ENCODE data around the gene CD22.
"Not testable (repeated sequence)": the region's sequence is repeated elsewhere in the genome, so short reads cannot be mapped to it uniquely, and the experiment has no call there.

The CD22 gene

DNA sequence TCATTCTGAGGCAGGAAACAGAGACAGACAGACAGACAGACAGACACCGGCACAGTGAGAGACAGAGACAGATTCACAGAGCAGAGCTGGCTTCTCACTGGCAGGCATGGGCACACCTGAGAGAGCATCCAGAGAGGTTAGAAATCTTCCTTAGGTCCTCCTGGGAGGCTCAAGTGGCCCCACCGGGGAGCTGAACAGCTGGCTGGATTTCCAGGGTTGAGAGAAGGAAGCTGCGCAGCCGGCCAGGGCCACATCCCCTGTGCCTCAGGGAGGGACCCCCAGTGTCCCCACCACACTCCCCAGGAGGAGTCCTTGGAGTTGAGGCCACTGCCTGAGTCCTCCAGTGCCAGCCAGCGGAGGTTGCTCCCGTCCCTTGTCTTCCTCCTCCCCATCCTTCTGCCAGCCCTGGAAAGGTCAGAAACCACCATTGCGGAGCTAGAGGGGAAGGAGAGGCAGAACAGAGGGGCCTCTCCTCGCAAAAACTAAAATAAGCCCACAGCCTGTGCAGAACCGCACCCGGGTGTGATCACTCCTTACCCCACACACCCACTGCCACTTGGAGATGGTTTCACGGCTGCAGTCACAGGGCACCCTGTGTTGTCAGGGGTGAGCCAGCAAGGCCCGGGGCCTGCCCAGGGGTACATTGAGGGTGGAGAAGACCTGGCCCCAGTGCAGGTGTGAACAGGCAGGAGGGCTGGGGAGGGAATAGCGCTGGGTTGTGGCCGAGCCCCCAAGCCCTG, 33.4 kb downstream of the CD22 start:
- no peak for DNase-seq

DNA sequence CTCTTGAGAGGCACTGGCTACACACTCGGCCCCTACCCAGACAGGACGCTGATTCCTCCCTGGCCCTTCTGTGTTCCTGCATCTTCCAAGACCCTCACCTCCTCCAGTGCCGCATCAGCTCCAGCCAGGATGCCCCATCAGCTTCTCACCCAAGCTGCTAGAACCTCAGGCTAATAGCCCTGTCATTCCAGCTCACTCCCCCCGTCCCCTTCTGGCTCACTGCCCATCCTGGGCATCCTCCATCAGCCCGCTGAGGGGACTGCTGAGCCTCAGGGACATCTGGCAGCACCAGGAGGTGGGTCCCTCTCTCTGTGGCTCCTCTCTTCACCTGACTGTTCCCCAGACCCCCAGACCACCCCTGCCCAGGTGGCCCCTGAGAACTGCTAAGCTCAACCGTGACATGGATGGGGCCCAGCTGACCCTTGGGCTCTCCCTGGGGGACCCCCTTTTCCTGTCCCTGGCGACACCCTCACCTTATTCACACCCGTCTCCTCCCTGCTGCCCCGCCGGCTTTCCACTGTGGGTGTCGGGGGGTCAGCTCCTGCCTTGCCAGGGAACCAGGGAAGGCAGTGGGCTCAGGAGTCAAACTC, 34.1 kb downstream of the CD22 start:
- DNase-seq, result no peak

DNA sequence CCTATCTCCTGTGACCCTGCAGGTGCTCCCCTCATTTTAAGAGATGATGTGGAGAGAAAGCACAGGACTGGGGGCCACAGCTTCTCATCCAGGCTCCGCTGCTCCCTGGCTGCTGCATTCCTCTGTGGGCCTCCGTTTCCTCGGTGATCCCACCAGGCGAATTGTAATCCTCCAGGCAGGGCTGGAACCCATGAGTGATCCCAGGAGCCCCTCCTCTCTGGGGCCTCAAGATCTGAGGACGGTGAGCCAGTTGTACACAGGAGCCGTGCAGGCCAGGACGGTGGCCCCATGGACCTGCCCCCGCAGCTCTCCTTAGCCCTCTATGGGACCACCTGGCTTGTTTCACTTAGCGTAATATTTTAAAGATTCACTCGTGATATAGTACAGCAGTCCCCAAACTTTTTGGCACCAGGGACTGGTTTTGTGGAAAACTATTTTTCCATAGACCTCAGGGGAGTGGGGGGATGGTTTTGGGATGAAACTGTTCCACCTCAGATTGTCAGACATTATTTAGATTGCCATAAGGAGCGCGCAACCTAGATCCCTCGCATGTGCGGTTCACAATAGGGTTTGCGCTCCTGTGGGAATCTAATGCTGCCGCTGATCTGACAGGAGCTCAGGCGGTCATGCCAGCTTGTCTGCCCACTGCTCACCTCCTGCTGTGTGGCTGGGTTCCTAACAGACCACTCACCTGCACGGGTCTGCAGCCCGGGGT, 34.9 kb downstream of the CD22 start:
- no peak for DNase-seq

DNA sequence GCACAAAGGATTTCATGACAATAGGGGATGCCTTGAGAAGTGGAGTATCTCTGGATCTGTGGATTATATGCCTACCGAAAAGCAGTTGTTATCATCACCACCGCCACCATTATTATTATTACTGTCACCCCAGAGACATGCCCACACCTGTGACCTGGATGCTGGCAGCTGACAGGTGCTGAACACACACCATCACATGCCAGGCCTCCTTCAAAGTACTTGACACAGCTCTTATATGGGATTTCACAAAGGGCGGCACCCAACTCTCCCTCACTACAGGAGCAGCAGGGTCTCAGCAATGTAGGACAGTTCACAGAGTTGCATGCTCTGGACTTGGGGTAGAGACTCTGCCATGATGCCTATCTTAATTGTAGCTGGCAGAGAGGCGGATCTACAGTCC, 36.3 kb downstream of the CD22 start:
- no peak for DNase-seq

DNA sequence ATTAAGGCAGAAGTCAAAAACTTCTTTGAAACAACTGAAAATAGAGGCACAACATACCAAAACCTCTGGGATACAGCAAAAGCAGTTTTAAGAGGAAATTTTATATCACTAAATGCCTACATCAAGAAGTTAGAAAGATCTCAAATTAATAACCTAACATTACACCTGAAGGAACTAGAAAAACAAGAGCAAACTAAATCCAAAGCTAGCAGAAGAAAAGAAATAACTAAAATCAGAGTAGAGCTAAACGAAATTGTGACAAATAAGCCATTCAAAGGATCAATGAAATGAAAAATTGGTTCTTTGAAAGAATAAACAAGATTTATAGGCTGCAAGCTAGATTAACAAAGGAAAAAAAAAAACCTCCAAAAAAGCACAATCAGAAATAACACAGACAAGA, 39.4 kb downstream of the CD22 start:
- DNase-seq, result no peak

DNA sequence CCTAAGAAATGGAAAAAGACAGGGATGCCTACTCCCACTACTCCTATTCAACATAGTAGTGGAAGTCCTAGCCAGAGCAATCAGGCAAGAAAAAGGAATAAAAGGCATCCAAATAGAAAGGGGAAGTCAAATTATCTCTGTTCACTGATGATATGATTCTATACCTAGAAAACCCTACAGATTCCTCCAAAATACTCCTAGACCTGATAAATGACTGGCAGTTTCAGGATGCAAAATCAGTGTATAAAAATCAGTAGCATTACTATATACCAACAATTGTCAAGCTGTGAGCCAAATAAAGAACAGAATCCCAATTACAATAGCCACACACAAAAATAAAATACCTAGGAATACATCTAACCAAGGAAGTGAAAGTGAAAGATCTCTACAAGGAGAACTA, 40.5 kb downstream of the CD22 start:
- no peak for DNase-seq

DNA sequence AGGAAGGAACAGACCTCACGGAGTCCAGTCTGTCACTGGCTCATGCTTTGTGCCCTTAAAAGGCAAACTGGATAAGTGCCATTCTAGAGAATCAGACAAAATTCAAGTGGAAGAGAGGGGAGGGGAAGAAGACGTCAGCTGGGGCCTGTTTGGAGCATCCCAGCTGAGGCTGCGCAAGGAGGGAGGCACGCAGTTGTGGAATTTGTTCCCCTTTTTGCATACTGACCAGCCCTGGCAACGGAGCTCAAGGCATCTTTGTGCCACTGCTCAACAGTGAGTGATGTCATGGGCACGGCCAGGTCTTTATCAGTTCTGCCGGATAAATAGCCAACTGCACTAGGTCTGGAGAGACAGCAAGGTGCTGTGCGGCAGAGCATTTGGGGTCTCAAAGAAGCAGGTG, 41.7 kb downstream of the CD22 start, which contains the start of gene GPR42:
Gene GPR42 (plus strand): TSS at position 347 of the 400 bp plus-strand sequence. CDS start 292 bp downstream, outside the sequence.
- no peak for DNase-seq

DNA sequence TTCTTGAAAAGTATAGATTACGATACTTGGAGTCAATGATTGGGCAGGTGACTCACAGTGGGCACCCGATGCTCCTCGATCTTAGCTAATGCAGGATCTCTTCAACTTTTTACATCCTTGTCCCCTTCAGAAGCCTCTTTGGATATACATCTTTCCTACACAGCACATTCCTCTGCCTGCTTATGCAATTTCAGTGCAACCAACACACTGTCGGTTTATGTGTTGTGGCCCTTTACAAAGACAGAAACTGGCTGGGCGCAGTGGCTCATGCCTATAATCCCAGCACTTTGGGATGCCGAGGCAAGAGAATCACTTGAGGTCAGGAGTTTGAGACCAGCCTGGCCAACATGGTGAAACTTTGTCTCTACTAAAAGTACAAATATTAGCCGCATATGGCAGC, 44.5 kb downstream of the CD22 start:
- DNase-seq, result no peak

DNA sequence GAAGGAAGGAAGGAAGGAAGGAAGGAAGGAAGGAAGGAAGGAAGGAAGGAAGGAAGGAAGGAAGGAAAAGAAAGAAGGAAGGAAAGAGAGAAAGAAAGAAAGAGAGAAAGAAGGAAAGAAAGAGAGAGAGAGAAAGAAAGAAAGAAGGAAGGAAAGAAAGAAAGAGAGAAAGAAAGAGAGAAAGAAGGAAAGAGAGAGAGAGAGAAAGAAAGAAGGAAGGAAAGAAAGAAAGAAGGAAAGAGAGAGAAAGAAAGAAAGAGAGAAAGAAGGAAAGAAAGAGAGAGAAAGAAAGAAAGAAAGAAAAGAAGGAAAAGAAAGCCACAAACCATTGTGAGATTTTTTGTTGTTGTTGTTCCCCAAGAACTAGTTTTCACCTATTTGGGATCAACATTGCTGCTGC, 45.0 kb downstream of the CD22 start:
- DNase-seq, result not testable (repeated sequence)

DNA sequence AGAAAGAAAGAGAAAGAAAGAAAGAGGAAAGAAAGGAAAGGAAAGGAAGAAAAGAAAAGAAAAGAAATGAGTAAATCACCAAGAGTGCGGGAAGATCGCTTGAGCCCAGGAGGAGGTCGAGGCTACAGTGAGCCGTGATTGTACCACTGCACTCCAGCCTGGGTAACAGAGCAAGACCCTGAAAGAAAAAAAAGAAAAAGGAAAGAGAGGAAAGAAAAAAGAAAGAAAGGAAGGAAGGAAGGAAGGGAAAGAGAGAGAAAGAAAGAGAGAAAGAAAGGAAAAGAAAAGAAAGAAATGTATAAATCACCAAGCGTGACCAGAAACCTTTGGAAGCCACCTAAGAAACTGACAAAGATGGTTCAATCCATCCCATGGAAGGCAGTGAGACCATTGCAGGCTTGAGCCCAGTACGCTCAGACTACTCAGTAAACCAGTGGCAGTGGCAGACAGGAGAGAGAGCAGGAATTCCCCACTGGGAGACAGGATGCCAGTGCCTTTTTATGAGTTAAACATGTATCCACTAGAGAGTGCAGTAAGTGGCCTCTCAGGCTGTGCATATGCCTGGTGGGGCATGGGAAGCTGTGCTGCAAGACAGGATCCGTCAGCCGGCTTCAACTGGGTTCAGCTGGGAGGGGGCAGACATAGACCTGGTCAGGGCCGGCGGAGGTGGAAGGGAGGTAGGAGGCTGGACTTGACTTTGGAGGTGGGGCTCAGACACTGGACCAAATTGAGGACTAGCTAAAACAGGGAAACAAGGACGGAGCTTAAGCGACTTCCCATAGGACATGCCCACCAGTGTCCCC, 46.7 kb downstream of the CD22 start:
- no peak for DNase-seq

DNA sequence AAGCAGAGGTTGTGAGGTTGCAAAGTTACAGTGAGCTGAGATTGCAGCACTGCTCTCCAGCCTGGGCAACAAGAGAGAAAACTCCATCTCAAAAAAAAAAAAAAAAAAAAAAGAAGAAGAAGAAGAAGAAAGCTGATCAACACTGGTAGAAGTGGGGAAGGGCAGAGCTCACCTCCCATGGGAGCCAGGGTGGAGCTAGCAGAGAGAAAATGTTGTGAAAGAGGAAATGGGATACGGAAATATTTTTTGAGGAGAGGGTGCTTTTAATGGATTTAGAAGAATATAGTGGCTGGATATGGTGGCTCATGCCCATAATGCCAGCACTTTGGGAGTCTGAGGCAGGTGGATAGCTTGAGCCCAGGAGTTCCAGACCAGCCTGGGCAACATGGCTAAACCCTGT, 48.7 kb downstream of the CD22 start:
- DNase-seq, result no peak

DNA sequence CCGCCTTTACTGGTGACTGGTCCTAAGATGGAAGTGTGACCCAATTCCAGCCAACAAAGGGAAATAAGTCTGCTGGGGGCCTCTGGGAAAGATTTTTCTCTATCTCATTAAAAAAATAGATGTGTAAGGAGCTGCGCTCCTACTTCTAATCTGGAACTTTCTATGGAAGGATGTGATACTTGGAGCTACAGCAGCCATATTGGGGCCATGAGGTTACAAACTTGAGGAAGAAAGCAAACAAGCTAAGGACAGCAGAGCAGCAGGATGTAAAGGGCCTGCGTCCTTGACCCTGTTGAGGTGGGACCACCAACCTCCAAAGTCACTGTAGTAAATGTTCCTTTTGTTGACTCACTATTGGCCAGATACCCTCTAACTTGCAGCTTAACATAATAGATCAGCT, 49.4 kb downstream of the CD22 start:
- DNase-seq, result no peak

DNA sequence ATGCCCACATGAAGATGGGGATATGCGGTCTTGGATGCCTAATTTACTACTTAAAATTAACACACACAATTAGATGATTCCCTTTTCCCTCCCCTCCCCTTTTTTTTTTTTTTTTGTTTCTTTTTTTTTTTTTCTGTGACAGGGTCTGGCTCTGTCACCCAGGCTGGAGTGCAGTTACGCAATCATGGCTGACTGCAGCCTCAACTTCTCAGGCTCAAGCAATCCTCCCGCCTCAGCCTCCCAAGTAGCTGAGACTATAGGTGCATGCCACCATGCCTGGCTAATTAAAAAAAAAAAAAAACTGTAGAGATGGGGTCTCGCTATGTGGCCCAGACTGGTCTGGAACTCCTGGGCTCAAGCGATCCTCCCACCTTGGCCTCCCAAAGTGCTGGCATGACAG, 50.6 kb downstream of the CD22 start:
- DNase-seq, result not testable (repeated sequence)

DNA sequence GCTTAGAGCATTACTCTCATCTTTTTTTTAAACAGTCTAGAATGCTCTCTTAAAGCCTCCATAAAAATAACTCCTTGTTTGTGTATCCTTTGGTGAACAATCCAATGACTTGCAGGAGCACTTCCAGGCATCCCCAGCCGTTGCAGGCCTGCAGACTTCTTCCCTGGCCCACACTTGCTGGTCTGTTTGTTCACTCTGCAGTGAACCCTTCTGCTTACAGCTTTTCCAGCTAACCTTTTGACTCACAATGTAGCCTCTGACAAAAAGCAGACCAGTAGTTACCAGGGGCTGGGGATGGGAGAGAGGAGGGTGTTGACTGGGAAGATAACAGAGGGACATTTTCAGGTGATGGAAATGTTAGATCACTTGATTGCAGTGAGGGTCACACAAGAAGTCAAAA, 51.0 kb downstream of the CD22 start:
- no peak for DNase-seq

DNA sequence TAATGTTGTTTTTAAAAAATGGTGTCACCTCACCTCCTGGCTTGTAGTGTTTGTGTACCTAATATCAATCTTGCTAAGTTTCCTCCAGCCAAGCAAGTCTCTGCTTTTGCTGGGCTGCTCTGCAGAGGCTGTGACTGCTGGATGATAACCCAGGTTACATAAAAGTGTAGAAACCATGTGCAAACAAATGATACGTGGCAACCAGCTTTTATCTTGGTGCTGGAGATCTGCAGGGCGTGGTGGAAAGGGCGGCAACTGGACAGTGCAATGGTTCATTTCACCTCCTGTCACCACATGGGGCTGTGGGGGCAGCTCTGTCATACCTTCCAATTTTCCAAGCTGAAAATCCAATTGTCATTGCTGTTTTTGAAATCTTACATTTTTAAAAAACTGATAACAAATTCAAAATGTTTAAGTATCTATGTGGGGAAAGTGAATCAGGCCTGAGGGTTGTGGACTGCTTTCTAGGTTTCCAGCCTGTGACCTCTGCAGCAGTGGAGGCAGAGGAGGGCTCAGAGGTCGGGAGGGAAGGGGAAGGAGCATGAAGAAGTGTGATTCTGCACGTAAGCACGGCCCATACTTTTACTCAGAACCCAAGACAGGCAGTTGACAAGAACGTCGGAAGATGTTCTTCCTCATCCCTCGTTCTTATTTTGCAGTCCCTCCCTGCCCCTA, 51.6 kb downstream of the CD22 start:
- no peak for DNase-seq

DNA sequence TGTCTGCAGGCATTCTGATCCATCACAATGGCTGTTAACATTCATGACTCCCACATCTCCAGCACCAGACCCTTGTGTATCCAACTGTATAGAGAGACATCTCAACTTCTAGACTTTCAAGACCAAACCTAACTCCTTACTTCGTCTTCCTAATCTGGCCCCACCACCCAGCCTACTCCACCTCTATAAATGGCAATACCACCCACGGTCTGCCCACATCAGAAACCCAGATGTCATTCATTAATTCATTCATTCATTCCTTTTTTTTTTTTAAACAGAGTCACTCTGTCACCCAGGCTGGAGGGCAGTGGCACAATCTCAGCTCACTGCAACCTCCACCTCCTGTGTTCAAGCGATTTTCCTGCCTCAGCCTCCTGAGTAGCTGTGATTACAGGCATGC, 52.3 kb downstream of the CD22 start:
- no peak for DNase-seq

DNA sequence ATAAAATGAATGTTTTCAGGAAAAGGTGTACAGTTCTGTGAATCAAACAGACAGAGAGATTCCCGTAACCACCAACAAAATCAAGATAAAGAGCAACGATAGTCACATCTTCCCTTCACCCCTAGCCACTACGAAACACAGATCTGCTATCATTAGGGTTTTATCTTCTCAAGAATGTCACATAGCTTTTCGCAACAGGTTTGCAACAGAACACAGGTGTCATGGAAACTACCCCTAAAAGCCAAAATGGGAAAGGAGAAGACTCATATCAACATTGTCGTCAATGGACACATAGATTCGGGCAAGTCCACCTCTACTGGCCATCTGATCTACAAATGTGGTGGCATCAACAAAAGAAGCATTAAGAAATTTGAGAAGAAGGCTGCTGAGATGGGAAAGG, 52.9 kb downstream of the CD22 start:
- DNase-seq, result no peak

DNA sequence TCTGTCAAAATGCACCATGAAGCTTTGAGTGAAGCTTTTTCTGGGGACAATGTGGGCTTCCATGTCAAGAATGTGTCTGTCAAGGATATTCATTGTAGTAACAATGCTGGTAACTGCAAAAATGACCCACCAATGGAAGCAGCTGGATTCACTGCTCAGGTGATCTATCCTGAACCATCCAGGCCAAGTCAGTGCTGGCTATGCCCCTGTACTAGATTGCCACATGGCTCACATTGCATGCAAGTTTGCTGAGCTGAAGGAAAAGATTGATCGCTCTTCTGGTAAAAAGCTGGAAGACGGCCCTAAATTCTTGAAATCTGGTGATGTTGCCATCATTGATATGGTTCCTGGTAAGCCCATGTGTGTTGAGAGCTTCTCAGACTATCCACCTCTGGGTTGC, 54.5 kb downstream of the CD22 start:
- DNase-seq, result no peak

DNA sequence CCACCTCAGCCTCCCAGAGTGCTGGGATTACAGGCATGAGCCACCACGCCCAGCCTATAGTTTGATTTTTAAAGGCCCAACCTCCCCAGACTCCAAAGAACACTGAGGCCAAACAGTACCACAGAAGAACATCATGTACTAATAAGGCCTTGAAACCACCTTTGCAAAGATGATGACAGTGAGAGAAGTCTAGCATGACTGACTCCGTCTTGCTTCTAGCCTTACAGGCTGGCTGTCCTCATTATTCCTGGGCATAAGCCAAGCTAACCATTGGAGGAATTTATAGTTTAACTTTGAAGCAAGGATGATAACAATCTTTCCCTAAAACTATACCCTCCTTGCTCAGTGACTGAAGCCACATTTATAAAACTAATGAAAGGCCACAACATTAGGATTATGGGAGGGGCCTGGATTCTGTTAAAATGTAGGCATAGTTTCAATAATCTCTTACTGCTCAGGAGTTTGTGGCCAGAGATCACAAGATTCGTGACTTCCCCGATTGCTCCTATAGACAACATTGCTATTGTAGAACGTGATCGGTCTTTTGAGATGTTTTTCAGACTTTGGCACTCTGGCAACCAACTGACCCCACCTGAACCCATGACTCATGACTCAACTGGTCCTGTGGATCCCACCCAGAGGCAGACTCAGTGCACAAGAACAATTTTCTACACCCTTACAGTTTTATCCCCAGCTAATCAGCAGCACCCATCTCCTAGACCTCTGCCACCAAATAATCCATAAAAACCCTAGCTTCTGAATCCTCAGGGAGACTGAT, 59.5 kb downstream of the CD22 start:
- DNase-seq, result no peak

DNA sequence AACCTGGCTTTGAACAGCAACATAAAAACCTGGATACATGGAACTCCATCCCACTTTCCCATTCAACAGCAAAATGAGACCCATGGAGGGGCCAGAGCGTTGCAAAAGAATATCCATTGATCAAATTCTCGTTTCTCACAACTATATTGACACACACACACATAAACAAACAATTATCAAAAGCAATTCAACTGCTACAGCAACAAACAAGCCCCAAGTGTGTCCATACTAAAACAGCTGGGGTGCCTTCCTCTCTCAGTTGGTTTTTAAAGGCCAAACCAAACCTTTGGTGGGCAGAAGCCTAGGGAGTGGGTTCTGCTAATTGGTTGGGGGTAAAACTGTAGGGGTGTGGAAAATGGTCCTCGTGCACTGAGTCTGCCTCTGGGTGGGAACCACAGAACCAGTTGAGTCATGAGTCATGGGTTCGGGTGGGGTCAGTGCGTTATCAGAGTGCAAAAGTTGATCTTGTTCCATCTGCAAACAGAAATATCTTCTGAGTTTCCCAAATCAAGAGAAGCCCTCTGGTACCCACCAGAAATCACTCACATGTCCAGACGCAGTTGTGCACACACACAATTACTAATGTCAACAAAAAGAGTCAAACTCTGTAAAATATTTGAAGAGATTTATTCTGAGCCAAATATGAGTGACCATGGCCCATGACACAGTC, 60.3 kb downstream of the CD22 start:
- no peak for DNase-seq
